ENCODE measurements around the gene PRKN.

The PRKN gene

DNA sequence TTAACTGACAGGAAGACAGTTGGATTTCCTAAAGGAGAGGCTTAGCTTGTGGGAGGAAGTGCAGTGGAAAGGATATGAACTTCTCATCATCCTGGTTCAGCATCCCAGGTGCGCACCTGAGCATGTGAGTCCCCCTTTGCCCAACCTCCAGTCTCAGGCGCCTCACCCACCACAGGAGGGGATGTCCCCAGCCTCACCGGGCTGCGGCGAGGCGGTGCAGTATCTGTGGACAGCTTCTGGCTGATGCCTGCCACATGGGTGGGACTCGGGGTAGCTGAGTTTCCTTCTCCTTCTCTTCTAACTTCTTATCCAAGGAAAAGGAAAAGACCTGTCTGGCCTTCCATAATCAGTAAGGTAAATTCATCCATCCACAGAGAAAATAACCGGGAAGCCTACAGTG is 914.4 kb downstream of the PRKN start:
- ATAC-seq: no peak
- TF ChIP-seq GLIS3 (CRISPR knock-in tag; IDR thresholded peaks at IDR 0.05) (no peak), TCF4 (CRISPR knock-in tag; IDR thresholded peaks at IDR 0.05; ENCODE audit: borderline replicate concordance) (no peak), CREB5 (CRISPR knock-in tag; IDR thresholded peaks at IDR 0.05; ENCODE audit: low read depth) (no peak), RARB (CRISPR knock-in tag; IDR thresholded peaks at IDR 0.05) (no peak), ZC3H10 (CRISPR knock-in tag; IDR thresholded peaks at IDR 0.05) (no peak), TOX (CRISPR knock-in tag; IDR thresholded peaks at IDR 0.05; ENCODE audit: borderline replicate concordance) (no peak), OSR1 (CRISPR knock-in tag; IDR thresholded peaks at IDR 0.05) (no peak), BACH2 (CRISPR knock-in tag; IDR thresholded peaks at IDR 0.05; ENCODE audit: borderline replicate concordance) (no peak), ESRRG (CRISPR knock-in tag; IDR thresholded peaks at IDR 0.05) (no peak), ZNF70 (CRISPR knock-in tag; IDR thresholded peaks at IDR 0.05) (no peak), SNAI2 (CRISPR knock-in tag; IDR thresholded peaks at IDR 0.05) (no peak), PATZ1 (CRISPR knock-in tag; IDR thresholded peaks at IDR 0.05; ENCODE audit: borderline replicate concordance) (no peak), ZFP3 (CRISPR knock-in tag; IDR thresholded peaks at IDR 0.05) (no peak), ARNTL (CRISPR knock-in tag; IDR thresholded peaks at IDR 0.05; ENCODE audit: borderline replicate concordance, low read depth) (no peak), ISL1 (CRISPR knock-in tag; IDR thresholded peaks at IDR 0.05) (no peak)
- TF ChIP-seq, protein P1, sequence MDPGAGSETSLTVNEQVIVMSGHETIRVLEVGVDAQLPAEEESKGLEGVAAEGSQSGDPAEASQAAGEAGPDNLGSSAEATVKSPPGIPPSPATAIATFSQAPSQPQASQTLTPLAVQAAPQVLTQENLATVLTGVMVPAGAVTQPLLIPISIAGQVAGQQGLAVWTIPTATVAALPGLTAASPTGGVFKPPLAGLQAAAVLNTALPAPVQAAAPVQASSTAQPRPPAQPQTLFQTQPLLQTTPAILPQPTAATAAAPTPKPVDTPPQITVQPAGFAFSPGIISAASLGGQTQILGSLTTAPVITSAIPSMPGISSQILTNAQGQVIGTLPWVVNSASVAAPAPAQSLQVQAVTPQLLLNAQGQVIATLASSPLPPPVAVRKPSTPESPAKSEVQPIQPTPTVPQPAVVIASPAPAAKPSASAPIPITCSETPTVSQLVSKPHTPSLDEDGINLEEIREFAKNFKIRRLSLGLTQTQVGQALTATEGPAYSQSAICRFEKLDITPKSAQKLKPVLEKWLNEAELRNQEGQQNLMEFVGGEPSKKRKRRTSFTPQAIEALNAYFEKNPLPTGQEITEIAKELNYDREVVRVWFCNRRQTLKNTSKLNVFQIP (CRISPR knock-in tag; IDR thresholded peaks at IDR 0.05; ENCODE audit: borderline replicate concordance, low read depth): no peak

GRCh38 chr6:161809971-161810370 is 917.6 kb downstream of the PRKN start:
- no peak for TF ChIP-seq ZFP30 (CRISPR knock-in tag; IDR thresholded peaks at IDR 0.05)
- TF ChIP-seq TOX (CRISPR knock-in tag; IDR thresholded peaks at IDR 0.05; ENCODE audit: borderline replicate concordance): no peak
- no peak for TF ChIP-seq ZC3H10 (CRISPR knock-in tag; IDR thresholded peaks at IDR 0.05)
- no peak for TF ChIP-seq TCF4 (CRISPR knock-in tag; IDR thresholded peaks at IDR 0.05; ENCODE audit: borderline replicate concordance)
- TF ChIP-seq, protein P1 (CRISPR knock-in tag; IDR thresholded peaks at IDR 0.05; ENCODE audit: borderline replicate concordance, low read depth): no peak
- TF ChIP-seq ESRRG (CRISPR knock-in tag; IDR thresholded peaks at IDR 0.05): no peak
- TF ChIP-seq ARNTL (CRISPR knock-in tag; IDR thresholded peaks at IDR 0.05; ENCODE audit: borderline replicate concordance, low read depth): no peak
- TF ChIP-seq ZNF8 (CRISPR knock-in tag; IDR thresholded peaks at IDR 0.05): no peak
- no peak for TF ChIP-seq CSDC2 (CRISPR knock-in tag; IDR thresholded peaks at IDR 0.05)
- TF ChIP-seq GLIS3 (CRISPR knock-in tag; IDR thresholded peaks at IDR 0.05): no peak
- TF ChIP-seq RARB (CRISPR knock-in tag; IDR thresholded peaks at IDR 0.05): no peak
- TF ChIP-seq PPARA (CRISPR knock-in tag; IDR thresholded peaks at IDR 0.05; ENCODE audit: borderline replicate concordance): no peak
- TF ChIP-seq CREB5 (CRISPR knock-in tag; IDR thresholded peaks at IDR 0.05; ENCODE audit: low read depth): no peak
- no peak for TF ChIP-seq CSRNP3 (CRISPR knock-in tag; IDR thresholded peaks at IDR 0.05)
- TF ChIP-seq SNAI2 (CRISPR knock-in tag; IDR thresholded peaks at IDR 0.05): no peak
- no peak for TF ChIP-seq OSR1 (CRISPR knock-in tag; IDR thresholded peaks at IDR 0.05)
- ATAC-seq: no peak

Data from SK-N-SH treated with all-trans-retinoic acid at 6 μM for 48 hours (cell line).